ENCODE measurements around the gene ADAM22.

DNA sequence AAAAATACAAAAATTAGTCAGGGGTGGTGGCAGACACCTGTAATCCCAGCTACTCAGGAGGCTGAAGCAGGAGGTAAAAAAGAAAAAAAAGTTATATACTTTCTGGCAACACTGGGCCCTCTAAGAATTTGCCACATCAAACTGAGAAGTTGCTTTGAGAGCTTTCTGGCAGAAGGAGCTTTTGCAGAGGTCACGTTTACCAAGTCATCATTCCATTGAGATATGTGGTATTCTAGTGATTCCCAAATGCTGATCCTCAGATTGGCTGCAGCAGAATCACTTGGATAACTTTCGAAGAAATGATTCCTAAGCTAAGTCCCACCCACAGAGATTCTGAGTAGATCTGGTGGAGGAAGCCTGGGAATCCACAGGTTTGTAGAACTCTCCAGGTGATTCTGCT lies 80.5 kb downstream of the ADAM22 start:
- TF ChIP-seq, protein P1, sequence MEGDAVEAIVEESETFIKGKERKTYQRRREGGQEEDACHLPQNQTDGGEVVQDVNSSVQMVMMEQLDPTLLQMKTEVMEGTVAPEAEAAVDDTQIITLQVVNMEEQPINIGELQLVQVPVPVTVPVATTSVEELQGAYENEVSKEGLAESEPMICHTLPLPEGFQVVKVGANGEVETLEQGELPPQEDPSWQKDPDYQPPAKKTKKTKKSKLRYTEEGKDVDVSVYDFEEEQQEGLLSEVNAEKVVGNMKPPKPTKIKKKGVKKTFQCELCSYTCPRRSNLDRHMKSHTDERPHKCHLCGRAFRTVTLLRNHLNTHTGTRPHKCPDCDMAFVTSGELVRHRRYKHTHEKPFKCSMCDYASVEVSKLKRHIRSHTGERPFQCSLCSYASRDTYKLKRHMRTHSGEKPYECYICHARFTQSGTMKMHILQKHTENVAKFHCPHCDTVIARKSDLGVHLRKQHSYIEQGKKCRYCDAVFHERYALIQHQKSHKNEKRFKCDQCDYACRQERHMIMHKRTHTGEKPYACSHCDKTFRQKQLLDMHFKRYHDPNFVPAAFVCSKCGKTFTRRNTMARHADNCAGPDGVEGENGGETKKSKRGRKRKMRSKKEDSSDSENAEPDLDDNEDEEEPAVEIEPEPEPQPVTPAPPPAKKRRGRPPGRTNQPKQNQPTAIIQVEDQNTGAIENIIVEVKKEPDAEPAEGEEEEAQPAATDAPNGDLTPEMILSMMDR (IDR thresholded peaks at IDR 0.05): no peak
- TF ChIP-seq ZFX (IDR thresholded peaks at IDR 0.05; ENCODE audit: borderline replicate concordance): no peak

All from 22Rv1 (cell line).